GM18526 (cell line): ENCODE data around the gene ISLR2.

Experiments used
- POLR2A ChIP-seq: IDR thresholded peaks from 3 replicates; pipeline ENCODE4 v1.6.1; 2011; ENCODE audit not compliant: insufficient read length; ENCODE audit errors: extremely low read depth

Gene ISLR2

DNA sequence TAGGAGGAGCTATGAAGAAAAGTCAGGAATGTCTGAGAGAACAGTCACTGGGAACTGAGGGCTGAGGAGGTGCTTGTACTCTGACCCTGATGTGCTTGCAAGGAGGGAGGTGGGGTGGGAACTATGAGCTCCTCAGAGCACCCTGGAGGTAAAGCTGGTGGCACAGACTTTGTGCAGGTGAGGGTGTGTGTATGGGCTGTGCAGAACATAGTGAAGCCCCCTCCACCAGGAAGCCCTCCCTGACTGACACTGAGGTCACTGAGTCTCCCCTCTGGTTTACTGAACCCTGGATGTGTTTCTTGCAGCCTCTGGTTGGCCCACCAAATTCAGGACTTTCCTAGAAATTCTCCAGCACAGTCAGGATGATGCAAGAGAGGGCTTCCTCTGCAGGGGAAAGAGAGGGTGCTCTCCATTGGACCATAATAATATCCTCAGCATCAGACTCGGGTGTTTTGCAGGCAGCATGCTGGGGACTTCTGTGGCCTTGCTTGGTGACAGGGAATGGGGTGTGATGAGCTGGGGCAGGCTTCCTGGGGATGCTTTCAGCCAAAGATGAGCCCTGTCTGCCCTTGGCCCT, 41.7 kb downstream of the ISLR2 start:
- no peak for TF ChIP-seq POLR2A

DNA sequence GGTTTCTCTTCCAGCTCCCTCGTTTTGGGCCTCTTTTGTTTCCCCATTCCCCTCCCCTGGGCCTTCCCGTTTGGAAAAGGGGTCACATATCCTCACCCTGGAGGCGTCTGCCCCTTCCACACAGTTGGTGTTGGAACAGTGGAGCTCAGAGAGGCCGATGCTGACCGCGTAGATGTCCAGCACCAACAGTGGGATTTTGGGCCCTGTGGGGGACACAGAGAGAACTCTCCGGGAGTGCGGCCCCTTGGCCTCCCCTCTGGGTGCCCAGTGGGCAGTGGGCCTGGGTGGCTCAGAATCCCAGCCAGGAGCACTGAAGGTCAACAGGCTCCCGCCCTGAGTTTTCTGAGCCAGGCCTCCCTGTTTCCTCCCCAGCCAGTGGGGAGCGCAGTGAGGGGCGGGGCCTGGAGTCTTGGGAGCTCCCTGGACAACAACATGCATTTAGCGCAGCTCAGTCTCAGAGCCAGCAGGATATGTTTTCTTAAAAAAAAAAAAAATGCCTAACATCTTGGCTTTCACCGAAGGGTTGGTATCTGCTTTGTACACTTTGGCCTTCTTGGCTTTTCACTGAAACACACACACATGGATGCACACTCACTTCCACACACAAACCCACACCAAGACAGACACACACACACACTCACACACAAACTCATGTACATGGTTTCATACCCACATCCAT, 42.5 kb downstream of the ISLR2 start:
- no peak for TF ChIP-seq POLR2A

DNA sequence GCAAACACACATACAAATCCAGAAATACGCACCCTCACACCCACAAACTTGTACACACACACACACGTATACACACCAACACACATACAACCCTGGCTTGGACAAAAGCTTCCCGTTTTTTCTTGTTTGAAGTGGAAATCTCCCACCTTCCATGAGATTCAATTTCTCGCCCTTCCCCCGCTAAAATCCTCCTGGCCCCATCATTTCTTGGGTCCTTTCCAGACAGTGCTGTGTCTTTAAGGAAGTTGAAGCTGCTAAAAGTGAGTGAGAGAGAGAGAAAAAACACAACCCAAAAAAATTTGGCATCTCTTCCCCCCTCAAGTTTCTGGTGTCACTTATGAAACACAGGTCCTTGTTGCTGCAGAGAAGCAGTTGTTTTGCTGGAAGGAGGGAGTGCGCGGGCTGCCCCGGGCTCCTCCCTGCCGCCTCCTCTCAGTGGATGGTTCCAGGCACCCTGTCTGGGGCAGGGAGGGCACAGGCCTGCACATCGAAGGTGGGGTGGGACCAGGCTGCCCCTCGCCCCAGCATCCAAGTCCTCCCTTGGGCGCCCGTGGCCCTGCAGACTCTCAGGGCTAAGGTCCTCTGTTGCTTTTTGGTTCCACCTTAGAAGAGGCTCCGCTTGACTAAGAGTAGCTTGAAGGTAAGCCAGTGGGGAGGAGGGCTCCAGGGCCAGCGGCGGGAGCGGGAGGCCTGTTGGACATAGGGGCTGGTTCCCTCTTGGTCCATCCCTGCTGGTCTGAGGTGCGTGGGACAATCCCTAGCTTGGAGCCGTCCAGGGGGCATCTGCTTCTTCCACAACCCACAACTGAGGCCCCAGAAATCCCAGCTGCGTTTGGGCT, 43.2 kb downstream of the ISLR2 start, which contains the start of gene ISLR:
TSS of gene ISLR (plus strand) at position 331 of the 839 bp plus-strand sequence. CDS start 1,149 bp downstream, outside the sequence.
- no peak for TF ChIP-seq POLR2A

- TF ChIP-seq POLR2A, result no peak
Measured at GRCh38 chr15:74174219-74174957, 44.0 kb downstream of the ISLR2 start.

GRCh38 chr15:74174958-74175253, 44.5 kb downstream of the ISLR2 start:
- no peak for TF ChIP-seq POLR2A

DNA sequence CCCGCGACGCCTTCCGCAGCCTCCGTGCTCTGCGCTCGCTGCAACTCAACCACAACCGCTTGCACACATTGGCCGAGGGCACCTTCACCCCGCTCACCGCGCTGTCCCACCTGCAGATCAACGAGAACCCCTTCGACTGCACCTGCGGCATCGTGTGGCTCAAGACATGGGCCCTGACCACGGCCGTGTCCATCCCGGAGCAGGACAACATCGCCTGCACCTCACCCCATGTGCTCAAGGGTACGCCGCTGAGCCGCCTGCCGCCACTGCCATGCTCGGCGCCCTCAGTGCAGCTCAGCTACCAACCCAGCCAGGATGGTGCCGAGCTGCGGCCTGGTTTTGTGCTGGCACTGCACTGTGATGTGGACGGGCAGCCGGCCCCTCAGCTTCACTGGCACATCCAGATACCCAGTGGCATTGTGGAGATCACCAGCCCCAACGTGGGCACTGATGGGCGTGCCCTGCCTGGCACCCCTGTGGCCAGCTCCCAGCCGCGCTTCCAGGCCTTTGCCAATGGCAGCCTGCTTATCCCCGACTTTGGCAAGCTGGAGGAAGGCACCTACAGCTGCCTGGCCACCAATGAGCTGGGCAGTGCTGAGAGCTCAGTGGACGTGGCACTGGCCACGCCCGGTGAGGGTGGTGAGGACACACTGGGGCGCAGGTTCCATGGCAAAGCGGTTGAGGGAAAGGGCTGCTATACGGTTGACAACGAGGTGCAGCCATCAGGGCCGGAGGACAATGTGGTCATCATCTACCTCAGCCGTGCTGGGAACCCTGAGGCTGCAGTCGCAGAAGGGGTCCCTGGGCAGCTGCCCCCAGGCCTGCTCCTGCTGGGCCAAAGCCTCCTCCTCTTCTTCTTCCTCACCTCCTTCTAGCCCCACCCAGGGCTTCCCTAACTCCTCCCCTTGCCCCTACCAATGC, 45.1 kb downstream of the ISLR2 start:
- TF ChIP-seq POLR2A, result no peak

DNA sequence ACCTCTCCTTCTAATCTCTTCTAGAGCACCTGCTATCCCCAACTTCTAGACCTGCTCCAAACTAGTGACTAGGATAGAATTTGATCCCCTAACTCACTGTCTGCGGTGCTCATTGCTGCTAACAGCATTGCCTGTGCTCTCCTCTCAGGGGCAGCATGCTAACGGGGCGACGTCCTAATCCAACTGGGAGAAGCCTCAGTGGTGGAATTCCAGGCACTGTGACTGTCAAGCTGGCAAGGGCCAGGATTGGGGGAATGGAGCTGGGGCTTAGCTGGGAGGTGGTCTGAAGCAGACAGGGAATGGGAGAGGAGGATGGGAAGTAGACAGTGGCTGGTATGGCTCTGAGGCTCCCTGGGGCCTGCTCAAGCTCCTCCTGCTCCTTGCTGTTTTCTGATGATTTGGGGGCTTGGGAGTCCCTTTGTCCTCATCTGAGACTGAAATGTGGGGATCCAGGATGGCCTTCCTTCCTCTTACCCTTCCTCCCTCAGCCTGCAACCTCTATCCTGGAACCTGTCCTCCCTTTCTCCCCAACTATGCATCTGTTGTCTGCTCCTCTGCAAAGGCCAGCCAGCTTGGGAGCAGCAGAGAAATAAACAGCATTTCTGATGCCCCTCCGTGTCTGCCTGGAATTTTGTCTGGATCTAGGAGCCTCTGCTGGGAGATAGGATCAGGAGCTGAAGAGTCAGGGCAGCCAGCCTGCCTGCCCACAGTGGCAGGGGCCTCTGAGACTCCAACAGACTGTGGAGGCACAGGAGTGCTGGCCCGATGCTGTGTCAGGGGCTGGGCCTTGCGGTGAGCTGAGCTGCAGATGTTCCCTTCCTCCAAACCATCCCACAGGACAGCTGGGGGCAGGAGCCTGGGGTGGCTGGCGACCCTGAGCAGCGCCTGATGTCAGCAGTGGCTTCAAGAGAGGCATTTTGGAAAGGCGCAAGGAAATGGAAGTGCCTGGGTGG, 46.2 kb downstream of the ISLR2 start:
- TF ChIP-seq POLR2A, result no peak

GRCh38 chr15:74178326-74179100, 48.1 kb downstream of the ISLR2 start:
- no peak for TF ChIP-seq POLR2A

- TF ChIP-seq POLR2A, result no peak
Measured at GRCh38 chr15:74179101-74179841, 48.9 kb downstream of the ISLR2 start.

DNA sequence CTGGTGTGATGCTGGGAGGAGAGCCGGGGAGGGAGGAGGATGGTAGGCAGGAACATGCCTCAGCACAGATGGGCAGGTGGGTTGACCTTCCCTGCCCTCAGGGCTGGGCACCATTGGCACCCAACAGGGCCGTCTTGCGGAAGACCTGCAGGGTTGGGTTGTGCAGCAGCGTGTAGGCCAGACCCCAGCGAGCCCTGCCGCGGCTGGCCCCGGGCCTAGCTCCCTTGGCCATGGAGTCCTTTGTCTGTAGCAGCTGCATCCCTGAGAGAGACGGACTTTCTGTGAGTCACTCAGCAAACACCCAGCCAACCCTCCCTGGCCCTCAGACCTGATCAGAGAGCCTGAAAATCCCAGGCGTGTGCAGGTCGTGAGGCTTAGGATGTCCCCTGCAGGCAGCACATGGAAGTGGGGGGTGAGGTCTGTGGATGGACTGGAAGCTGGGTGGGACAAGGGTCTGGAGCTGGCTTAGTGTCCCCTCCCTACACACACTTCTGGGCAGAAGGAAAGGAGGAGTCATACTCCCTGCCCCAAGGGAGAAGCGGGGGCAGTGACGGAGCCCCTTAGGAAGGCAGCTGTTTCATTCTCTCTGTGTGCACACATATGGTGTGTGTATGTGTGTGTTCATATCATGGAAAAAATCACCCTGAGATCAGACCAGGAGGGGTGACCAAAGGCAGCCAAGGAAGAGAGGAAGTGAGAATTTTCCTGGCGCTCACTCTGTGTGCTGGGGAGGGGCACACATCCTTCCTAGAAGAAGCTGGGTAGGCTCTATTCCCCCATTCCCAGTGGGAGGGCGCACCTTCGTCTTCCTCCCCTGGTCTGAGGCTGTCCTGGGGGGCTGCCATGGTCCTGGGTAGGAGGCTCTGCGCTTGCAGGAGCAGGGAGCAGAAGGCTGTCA, 49.8 kb downstream of the ISLR2 start:
- TF ChIP-seq POLR2A, result no peak
